DMS 273 treated with DMSO at 0.1 percent for 48 hours (cell line): ENCODE results near the gene ST3GAL4.
"Not testable (repeated sequence)": the region's sequence is repeated elsewhere in the genome, so short reads cannot be mapped to it uniquely, and the experiment has no call there.

Source experiments
- DNase-seq: peaks from one replicate; lab custom pipeline; 2025; lab: John Stamatoyannopoulos, UW

The ST3GAL4 gene

DNA sequence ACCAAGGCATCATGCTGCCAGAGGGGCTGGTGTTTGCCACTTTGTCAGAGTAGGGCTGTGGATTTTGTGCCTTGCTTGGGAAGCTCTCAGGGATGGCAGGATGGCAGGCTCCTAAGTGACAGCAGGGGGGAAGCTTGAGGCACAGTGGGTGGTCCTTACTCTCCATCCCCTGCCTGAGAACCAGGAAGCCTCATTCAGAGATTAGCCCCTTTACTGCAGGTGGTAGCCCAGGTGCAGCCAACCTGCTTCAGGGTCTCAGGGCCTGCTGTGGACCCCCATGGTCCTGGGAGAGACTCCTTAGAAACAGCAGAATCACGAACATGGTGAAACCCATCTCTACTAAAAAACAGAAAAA, 8.9 kb upstream of the ST3GAL4 start:
- no peak for DNase-seq

DNA sequence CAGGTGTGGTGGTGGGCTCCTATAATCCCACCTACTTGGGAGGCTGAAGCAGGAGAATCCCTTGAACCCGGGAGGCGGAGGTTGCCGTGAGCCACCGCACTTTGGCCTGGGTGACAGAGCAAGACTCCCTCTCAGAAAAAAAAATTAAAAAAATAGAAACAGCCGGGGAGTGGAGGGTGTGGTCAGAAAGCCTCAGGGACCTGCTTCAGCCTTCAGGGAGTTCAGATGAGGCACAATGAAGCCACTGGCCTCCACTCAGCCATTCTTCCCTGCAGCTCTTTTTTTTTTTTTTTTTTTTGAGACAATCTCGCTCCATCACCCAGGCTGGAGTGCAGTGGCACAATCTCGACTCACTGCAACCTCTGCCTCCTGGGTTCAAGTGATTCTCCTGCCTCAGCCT, 8.5 kb upstream of the ST3GAL4 start:
- not testable (repeated sequence) for DNase-seq

DNA sequence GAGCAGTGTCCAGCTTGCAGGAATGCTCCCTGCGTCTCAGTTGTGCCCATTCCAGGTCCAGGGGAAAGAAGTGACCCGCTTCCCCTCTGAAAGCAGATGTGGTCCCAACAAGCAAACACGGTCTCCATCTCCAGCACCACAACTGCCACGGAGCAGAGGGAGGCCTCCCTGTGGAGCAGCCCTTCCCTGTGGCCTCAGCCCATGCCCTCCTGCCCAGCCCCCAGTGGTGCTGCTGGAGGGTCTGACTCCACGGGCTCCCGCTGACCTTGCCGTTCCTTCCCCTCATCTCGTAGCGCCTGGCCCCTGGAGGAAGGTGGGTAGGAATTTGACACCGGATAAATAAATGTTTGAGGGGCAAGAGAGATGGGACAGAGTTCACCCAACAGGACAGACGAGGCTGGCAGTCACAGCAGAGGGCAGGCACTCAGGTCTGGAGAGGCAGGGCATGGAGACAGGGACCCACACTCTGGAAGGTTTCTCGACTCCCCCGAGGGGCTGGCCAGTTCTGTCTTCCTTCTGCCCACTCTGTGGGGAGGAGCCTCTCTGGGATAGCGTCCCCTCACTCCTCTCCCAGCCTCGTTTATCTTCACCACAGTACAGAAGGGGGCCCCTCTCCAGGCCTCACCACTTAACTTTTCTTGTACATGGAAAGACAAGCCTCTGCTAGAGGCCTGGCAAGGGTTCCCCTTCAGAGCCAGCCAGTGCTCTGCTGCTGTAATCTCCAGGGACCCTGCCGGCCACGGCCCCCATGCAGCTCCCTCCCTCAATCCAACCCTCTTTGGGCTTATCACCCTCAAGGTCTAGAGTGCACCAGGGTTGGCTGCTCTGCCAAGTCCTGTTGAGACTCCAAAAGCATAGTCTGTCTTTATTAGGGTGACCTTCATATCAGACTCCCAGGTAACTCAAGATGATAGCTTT, 7.5 kb upstream of the ST3GAL4 start:
- DNase-seq, result no peak

DNA sequence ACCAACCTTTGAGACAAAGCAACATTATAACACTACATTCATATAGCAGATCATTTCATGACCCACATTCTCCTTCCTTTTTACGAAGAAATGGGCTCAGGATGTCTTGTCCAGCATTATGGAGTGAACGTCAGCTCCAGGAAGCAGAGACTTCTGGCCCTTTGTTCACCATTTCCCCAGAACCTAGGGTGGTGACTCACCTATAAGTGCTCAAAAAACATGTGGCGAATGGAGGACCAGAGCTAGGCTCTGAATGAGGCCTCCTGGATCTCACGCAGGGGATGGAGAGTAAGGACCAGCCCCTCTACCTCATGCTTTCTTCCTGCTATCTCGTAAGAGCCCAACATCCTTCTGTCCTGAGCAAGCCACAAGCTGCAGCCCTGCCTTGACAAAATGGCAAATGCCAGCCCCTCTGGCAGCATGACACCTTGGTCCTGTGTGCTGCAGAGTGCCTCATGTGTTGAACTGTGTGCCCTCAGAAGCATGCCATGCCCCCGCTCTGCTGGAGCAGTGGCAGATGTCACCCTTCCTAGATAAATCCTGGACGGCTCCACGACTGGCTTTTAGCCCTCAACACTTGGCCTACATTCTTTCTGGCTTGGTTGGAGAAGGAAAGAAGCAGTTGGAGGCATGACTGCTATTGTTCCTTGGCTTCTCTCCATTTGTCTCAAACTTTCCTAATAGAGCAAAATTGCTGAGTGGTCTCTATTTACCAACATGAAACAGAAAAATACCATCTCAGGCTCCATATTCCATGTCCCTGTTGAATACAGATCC, 6.5 kb upstream of the ST3GAL4 start:
- DNase-seq, result no peak

DNA sequence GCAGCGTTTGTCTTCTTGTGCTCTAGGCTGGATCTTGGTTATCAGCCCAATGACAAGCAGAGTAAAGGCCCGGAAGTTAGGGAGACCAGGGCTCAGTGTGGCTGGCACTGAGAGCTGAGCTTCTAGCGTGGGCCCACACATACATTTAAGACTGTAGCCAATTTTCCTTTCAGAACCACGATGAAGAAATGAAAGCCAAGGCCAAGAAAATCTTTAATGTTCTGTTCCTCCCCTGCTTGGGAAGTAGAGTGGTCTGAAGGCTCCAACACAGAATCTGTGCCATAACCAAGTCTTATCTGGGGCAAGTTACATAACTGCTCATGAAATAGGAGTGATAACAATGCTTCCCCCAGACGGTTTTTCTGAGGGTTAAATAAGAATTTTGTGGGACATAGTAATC, 4.7 kb upstream of the ST3GAL4 start:
- no peak for DNase-seq

DNA sequence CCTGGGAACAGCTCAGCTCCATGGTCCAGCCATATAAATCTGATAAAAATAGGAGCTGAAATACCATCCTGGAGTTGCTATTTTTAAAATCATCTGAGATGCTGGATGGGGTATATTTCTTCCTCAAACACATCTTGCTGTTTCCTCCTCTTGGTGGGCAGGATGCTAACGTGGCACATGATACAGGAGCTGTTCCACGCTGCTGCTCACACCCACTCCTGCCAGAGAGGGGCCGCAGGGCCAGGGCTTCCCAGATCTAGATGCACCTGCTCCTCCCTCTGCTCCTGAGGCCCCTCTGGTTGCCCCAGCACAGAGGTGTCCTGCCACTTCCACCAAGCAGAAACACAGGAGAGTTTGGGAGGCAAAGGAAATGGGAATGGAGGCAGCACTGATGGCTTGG, 3.3 kb upstream of the ST3GAL4 start:
- no peak for DNase-seq

DNA sequence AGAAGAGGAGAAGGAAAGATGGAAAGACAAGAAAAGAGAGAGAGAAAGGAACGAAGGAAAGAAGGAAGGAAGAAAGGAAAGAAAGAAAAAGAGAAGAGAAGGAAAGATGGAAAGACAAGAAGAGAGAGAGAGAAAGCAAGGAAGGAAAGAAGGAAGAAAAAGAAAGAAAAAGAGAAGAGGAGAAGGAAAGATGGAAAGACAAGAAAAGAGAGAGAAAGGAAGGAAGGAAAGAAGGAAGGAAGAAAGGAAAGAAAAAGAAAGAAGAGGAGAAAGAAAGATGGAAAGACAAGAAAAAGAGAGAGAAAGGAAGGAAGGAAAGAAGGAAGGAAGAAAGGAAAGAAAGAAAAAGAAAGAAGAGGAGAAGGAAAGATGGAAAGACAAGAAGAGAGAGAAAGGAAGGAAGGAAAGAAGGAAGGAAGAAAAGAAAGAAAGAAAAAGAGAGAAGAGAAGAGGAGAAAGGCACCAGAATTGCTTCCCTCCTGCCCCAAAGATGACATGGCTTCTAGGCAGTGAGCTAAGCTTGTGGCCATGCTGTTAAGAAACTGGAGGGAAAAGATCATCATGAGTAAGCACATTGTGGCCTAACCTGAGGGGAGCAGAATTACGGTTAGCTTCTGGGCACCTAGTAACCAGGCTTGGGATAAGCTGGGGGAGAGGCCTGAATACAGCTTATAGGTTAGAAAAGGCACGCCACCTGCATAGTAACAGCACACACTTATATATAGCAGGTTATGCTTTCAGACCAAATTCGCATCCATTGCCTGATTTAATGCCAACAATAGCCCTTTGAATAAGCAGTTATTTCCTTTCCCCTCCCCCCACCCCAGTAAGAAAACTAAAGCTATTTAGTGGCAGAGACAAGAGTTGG, 2.3 kb upstream of the ST3GAL4 start:
- no peak for DNase-seq

DNA sequence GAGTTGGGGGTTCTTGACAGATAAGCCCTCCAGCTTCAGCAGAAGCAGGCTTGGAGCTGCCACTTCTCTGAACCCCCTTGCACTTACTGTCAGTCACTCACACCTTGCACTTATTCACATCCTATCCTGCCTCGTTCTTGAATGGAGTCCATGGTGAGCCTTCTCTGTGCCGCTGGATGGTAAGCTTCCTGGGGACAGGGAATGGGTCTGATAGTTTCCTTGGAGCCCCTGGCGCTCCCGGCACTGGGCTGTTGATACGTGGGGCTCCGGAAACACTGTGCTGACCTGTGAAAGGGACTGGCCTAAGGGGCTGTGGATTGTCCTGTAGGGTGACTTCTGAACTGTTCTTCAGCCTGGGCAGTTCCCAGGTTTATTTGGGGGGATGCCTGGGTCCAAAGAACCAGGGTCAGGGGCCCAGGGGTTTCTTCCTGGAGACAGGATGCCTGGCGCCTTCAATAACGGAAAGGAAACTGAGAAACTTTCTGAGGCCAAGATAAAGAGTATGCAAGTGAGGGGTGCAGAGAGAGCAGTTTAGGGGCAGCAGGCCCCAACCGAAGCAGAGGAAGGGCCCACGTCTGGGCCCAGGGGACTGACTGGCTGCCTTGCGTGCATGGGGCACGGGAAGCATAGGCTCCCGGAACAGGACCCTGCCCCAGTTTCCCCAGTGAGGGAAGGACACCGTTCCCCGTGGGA, 709 bp upstream of the ST3GAL4 start:
- DNase-seq, result no peak

DNA sequence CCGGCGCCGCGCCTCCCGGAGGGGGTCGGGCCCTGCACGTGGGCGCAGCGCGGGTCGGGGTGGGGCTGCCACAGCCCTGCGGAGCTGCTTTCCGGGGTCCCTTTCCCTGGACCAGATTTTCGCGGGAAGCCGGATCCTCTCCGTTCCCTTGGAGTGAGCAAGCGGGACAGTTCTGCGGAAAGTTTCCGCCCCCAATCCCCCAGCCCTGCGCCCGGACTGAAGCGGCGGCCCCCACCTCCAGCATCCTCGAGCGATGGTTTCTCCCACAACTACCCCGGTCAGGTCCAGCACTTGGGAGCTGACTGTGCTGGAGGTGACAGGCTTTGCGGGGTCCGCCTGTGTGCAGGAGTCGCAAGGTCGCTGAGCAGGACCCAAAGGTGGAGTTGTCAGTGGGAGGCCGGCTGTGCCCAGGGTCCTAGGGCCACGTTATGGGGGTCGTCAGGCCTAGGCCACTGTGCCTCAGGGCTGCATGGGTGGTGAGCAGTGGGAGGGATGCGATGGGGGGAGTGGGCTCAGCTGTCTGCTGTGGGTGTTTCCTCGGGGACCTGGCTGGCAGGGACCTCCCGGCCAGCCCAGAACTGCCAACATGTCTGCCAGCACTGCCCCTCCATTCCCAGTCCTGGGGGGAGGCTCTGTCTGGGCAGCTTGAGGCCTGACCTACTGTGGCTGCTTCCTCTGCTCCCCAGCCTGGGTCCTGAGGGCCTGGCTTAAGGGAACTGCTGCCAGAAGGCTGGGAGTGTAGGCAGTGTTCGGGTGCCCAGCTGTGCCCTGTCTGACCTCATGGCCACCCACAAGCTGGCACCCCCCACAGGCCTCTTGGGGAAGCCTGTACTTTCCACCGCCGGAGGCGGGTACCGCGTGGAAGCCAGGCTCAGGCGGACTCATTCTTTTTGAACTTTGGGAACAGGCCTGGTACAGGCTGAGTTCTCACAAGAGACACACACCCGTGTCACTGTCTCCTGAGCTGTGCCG, 726 bp downstream of the ST3GAL4 start:
- DNase-seq, result no peak

DNA sequence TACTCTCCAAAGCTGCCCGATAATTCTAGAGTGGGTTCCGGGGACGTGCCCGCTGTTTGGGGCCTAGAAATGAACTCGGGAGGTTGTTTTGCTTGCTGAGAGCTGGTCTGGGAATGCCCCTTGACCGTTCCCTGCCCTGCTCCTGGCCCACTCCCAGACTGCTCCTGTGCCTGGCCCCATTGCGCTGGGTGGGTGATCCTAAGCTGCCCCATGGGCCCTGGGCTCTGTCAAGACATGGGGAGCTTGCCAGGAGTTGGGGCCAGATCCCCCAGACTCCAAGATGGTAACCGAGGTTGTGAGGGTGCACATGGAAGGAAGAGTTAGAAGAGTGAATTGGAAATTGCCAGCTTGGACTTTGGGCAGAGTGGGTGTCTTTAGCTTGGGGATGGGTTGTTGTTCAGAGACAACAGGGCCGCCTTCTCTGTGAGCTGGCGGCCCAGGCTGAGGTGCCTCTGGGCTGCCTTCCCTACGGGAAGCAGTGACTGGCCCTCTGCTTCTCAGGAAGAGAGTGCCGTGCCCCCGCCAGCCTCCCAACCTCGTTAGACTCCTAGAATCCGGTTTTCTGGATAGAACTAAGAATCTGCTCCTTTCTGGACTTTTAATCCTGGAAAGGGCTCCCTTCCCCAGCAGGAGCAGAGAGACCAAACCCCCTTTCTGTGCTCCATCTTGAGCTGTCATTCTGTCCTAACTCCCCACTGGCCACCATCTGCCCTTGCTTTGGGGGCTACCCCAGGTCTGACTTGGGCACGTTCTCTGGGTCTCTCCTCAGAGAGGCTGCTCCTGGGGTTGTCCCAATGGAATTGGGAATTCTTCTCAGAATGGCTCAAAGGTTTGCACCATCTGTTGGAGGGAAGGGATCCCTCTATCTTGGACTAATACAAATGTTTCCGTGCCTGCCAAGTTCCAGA, 1.8 kb downstream of the ST3GAL4 start:
- no peak for DNase-seq

DNA sequence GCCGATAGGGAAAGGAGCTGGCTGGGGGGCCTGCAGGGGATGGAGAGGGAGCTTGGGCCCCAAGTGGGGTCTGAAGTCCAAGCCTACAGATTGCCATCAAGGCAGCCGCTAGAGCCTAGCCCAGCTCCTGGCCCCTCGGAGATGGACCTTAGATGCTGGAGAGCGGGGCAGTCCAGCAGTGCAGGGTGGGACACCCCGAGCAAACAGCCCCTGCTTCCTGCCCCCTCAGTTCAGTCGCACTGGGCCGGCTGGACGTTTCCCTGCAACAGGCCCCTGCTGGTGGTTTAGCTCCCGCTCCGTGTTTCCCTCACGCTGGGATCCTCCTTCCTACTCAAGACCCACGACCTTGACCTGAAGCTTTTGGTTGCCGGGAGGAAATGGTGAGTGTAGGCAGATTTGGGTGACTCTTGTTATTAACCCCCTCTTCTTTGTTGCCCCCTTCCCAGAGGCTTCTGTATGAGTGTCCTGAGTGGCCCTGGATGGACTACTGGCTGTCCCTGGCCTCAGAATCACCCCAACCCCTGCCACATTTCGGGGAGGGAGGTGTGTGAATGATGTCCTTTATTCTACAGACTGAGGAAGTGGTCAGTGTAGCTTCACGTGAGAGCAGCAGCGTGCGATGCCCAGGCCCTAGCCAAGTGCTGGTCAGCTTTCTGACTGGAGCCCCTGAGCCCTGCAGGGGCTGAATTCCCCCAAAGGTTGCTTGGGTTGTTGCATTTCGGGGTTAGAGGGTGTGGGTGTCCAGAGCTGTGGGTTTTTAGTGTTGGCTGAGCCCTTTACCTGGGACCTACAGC, 2.7 kb downstream of the ST3GAL4 start:
- DNase-seq, result no peak

DNA sequence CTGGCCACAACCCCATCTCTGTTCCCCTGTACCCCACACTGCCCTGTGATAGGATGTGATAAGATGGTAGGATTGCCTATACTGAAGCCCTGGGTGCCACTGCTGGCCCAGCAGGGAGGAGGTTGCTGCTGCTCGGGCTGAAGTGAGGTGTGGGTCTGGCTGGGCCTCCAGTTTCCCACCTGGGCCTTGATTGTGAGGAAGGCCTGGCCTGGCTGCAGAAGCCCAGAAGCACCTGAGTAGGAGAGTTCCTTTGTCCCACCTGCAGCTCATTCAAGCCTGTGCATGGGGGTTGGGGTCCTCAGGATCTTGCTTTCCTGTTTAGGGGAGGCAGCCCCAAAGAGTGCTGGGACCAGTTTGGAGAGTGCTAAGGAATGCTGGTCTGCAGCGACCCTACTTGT, 3.3 kb downstream of the ST3GAL4 start:
- DNase-seq, result no peak

DNA sequence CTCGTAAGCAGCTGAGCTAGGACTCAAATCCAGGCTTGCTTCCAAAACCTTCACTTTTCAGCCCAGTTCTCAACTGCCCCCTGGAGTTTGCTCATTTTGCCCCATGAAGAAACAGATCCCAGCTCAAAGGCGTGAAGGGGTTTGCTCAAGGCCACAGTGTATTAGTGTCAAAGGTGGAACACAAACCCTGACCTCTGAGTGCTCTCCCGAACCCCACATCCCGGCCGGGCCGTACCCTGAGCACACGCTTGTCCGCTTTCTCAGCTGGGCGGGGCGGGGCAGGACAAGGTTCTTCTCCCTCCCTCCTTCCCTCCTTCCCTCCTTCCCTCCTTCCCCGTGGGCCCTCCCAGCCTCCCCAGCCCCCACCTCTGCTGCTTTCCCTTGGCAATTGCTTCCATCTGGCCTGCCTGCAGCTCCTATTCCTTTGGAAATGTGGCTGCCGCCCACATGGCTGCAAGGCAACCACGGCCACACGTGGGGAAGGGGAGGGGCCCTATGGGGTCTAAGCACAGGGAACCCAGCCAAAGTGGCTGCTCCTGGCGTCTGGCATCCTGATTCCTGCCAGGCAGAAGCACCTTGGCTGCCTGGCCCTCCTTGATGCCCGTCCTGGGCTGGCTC, 4.1 kb downstream of the ST3GAL4 start:
- peak; percentile 86 for DNase-seq

DNA sequence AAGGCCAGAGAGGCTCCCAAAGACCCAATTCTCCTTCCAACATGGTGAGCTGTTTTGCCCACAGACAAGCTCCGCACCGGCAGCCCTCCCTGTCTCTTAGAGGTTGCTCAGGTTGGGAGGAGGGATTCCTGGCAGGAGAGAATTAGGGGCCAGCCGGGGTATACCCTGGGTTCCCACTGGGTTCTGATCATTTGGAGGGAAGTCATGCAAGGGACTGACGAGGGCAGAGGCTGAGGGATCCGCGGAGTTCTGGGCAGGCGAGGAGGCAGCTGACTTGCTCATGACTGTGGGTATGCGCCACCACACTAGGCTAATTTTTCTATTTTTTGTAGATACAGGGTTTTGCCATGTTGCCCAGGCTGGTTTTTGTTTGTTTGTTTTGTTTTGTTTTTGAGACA, 4.6 kb downstream of the ST3GAL4 start:
- DNase-seq, result no peak

DNA sequence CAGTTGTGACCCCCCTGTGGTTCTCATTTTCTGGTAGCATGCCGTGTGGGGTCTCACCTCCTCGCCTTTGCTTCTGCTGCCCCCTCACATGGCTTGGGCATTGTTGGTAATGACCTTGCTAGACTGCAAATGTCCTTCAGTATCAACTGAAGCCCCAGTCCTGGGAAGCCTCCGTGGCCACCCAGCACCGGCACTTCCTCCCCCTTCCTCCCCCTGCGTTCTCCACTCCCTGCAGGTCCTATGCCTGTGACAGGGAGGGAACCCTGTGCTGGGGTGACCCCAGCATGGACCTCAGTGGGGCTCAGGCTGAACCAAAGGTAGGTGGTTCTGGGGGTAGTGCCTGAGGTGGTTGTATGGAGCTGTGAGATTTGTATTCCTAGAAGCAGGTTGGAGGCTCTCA, 5.9 kb downstream of the ST3GAL4 start:
- no peak for DNase-seq

DNA sequence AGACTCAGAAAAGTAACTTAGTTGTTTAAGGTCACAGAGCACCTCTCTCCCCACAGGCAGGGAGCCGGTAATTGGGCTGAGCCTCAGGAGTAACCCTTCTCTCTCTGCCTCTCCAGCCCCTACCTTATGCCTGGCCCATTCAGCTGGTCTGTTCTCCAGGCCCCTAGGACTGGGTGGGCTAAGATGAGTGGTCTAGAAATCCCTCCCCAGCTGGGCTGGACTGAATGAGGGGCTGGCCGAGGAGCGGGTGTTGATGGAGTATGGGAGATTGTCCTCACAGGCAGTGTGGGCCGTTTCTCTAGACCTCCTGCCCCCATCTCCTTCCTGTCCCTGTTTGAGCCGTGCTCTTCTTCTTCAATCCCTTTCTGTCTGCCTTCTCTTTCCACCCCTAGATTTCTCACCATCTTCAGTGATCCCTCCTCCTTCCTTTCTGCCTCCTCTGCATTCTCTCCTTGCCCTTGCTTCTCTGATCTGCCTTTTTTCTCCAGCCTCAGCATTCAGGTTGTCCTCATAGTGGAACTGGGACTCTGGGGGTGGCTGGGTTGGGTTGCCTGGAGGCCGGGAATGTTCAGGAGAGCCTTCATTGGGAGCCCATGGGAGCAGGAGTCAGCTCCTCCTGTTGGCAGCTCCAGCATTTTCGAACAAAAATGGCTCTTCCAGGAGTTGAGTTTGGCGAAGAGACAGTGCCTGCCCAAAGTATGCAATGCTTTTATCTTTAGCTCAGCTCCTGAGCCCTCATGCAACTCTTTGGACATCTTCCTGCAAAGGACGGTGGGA, 7.6 kb downstream of the ST3GAL4 start:
- no peak for DNase-seq

DNA sequence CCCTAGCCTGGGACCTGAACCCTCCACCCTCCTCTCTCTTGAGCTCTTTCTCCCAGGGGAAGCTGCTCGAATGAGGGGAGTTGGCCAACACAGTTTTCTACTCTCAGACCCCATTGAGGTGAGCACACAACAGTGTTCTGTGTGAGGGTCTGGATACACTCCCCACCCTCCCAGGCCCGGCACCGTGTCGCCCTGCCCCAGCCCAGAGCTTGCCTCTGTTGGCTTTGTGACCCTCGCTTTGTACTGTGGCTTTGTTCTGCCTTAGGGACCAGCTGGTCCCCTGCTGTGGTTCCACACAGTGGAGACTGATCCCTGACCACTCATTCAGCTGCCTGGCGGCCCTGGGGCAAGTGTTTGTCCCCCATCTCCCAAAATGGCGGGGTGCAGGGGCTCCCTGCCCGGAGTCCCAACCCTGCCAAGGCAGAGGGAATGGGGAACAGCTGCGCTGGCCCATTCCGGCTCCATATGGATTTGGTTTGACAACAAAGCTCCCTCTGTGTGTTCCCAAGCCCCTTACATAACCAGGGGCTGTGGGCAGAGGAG, 8.3 kb downstream of the ST3GAL4 start:
- DNase-seq, result no peak
